Measurements from ENCODE around the gene NES. TPM values are rescaled to one million over a fixed set of nuclear protein-coding genes. Genes with fewer than 3 reads are reported as not detected.

The NES gene
- total and polyA plus RNA-seq, 2 of the 8 experiments (the other 6 are each of a cell fraction or from before 2014, with no cell fraction given), result 13.3 to 135 TPM

GRCh38 chr1:156663178-156663577 is 14.0 kb downstream of the NES start (continued):
- TF ChIP-seq BCL11A (IDR thresholded peaks at IDR 0.05; ENCODE audit: low read depth in 2 of 2, low read length in 2 of 2) (no peak), POLR2AphosphoS5 (IDR thresholded peaks at IDR 0.05; ENCODE audit: low read depth, low read length) (no peak), MAX (IDR thresholded peaks at IDR 0.05) (no peak), CEBPB (IDR thresholded peaks at IDR 0.05; ENCODE audit: low read depth, low read length) (no peak), SP1 (IDR thresholded peaks at IDR 0.05; ENCODE audit: low read depth, low read length) (no peak), YY1 (IDR thresholded peaks at IDR 0.05; ENCODE audit: low read depth, low read length) (no peak), EZH2 (IDR thresholded peaks at IDR 0.05; ENCODE audit: low read depth, low read length, severe bottlenecking) (no peak)
